DOHH2 (cell line): ENCODE measurements around the gene ZNF544.

Experiments
- EZH2phosphoT487 ChIP-seq: fragments of 200-600 bp; sonication (generic); IDR thresholded peaks from 2 replicates; pipeline ENCODE4 v1.6.1; 2017; ENCODE audit warnings: borderline replicate concordance, mild to moderate bottlenecking, antibody characterized with exemption, low read length, moderate library complexity, mixed read lengths
- TF ChIP-seq, protein P1 (sequence below): fragments of 200-600 bp; sonication (generic); IDR thresholded peaks from one replicate; pipeline ENCODE4 v1.5.1; 2014; ENCODE audit warnings: antibody characterized with exemption, mild to moderate bottlenecking, low read depth, low read length; ENCODE audit not compliant: poor library complexity, severe bottlenecking

DNA sequence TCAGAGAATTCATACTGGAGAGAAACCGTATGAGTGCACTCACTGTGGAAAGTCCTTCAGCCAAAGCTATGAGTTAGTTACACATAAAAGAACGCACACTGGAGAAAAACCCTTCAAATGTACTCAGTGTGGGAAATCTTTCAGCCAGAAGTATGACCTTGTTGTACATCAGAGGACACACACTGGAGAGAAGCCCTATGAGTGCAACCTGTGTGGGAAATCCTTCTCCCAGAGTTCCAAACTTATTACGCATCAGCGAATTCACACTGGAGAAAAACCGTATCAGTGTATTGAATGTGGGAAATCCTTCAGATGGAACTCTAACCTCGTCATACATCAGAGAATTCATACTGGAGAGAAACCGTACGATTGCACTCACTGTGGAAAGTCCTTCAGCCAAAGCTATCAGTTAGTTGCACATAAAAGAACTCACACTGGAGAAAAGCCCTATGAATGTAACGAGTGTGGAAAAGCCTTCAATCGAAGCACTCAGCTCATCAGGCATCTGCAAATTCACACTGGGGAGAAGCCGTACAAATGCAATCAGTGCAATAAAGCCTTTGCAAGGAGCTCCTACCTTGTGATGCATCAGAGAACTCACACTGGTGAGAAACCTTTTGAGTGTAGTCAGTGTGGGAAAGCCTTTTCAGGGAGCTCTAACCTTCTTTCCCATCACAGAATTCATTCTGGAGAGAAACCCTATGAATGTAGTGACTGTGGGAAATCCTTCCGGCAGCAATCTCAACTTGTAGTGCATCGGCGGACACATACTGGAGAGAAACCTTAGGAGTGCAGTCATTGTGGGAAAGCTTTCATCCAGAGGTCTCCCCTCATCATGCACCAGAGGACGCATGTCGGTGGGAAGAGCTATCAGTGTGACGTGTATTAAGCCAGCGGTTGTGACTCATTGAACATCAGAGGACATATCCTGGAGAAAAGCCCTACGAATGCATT, 33.5 kb downstream of the ZNF544 start:
- TF ChIP-seq, protein P1, sequence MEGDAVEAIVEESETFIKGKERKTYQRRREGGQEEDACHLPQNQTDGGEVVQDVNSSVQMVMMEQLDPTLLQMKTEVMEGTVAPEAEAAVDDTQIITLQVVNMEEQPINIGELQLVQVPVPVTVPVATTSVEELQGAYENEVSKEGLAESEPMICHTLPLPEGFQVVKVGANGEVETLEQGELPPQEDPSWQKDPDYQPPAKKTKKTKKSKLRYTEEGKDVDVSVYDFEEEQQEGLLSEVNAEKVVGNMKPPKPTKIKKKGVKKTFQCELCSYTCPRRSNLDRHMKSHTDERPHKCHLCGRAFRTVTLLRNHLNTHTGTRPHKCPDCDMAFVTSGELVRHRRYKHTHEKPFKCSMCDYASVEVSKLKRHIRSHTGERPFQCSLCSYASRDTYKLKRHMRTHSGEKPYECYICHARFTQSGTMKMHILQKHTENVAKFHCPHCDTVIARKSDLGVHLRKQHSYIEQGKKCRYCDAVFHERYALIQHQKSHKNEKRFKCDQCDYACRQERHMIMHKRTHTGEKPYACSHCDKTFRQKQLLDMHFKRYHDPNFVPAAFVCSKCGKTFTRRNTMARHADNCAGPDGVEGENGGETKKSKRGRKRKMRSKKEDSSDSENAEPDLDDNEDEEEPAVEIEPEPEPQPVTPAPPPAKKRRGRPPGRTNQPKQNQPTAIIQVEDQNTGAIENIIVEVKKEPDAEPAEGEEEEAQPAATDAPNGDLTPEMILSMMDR, result no peak
- TF ChIP-seq EZH2phosphoT487, result no peak
